Naive B cell (primary cell): ENCODE results near the gene GPR180. TPM values are rescaled to one million over a fixed set of nuclear protein-coding genes. Genes with fewer than 3 reads are reported as not detected.
"Not testable (repeated sequence)": the region's sequence is repeated elsewhere in the genome, so short reads cannot be mapped to it uniquely, and the experiment has no call there.

ENCODE experiments used
- ATAC-seq, 2 donors: fragments of 150-1000 bp; cut with Tn5 transposase; 2 replicates each; pipeline ENCODE4 v1.10.0; 2021; ENCODE audit warnings: low read depth in 2 of 2, mild to moderate bottlenecking in 2 of 2, moderate library complexity in 2 of 2
- DNase-seq: peaks from one replicate; pipeline ENCODE4 v3.0.0; 2022
- H3K27ac Mint-ChIP-seq, 6 donors: one replicate each; pipeline ENCODE4 v1.8.0; 2020 to 2022; ENCODE audit warnings: mild to moderate bottlenecking in 6 of 6, mixed read lengths in 6 of 6, moderate library complexity in 5 of 6, inconsistent platforms in 2 of 6
- H3K27me3 Mint-ChIP-seq, 3 donors: one replicate each; pipeline ENCODE4 v1.8.0; 2021 to 2022; ENCODE audit warnings: mixed read lengths in 3 of 3, mild to moderate bottlenecking in 1 of 3
- H3K36me3 Mint-ChIP-seq, 2 donors: one replicate each; pipeline ENCODE4 v1.8.0; 2020 to 2022; ENCODE audit warnings: mixed read lengths in 2 of 2, inconsistent platforms in 1 of 2, mild to moderate bottlenecking in 1 of 2
- H3K4me1 Mint-ChIP-seq, 3 donors: one replicate each; pipeline ENCODE4 v1.8.0; 2020 to 2022; ENCODE audit warnings: mixed read lengths in 3 of 3, inconsistent platforms in 1 of 3, mild to moderate bottlenecking in 1 of 3, moderate library complexity in 1 of 3
- H3K4me3 Mint-ChIP-seq, 8 donors: one replicate each; pipeline ENCODE4 v1.8.0; 2020 to 2022; ENCODE audit warnings: mild to moderate bottlenecking in 8 of 8, mixed read lengths in 8 of 8, moderate library complexity in 8 of 8, inconsistent platforms in 2 of 8
- H3K9me3 Mint-ChIP-seq, 7 donors: one replicate each; pipeline ENCODE4 v1.8.0; 2020 to 2022; ENCODE audit warnings: mixed read lengths in 7 of 7, mild to moderate bottlenecking in 5 of 7, inconsistent platforms in 2 of 7, moderate library complexity in 1 of 7
- polyA plus RNA-seq, 6 donors: library from polyadenylated mRNA; unstranded; fragments of 300-500 nt; fragmentation: Illumina TruSeq; gene quantifications; one replicate each; pipeline ENCODE4 v1.2.3, GENCODE V29; 2021; ENCODE audit warnings: low read depth in 6 of 6

GPR180 gene
- polyA plus RNA-seq, 6 donors from 2014 or later = 1.1 to 2.7 (median 1.7) TPM

DNA sequence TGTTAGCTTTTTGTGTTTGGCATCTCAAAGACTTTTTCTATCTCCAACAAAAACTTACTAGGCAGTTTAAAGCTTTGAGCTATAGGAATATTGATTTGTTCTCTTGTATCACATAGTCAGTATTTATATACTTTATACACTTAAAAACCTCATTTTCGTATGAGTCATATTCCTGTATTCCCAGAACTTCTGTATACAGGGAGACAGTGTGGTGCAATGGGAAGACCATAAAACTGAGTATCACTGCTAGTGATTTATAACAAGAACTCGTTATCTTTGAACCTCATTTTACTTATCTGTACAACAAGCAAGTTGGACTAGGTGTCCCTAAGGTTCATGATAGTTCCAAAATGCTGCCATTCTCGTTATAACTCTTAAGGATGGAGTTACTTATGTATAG, 6.3 kb downstream of the GPR180 start:
- H3K4me1 Mint-ChIP-seq = peaks cover 0 to under 1% (median under 1%) of the 10 kb centered on the region in 3 donors
- no peak overlapping the region for H3K4me3 Mint-ChIP-seq
- H3K9me3 Mint-ChIP-seq = no peaks in the 10 kb centered on the region
- ATAC-seq = no peak
- no peak overlapping the region for H3K27ac Mint-ChIP-seq
- peaks cover 0 to 7% of the 10 kb centered on the region in 2 donors for H3K36me3 Mint-ChIP-seq
- H3K27me3 Mint-ChIP-seq = no peaks in the 10 kb centered on the region
- no peak for DNase-seq

DNA sequence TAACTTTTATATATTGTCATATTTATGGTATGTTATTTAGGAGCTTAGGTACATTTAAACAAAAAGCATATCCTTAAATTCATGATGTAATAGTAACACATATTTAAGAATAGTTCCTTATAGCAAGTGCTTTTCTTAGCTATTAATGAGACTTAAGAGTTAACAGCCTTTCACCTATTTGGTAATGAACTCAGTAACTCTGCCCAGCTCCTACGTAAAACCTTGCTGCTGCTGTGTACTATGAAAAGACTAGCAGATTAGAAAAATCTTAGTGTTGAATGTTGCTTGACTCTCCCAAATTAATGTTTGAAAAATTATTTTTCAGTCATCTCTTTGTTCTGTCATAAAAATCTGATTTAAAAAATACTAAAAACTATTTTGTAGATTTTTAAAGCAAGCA, 6.9 kb downstream of the GPR180 start:
- ATAC-seq (no peak), DNase-seq (no peak)
- Mint-ChIP-seq H3K4me3 (no peak overlapping the region), H3K36me3 (peaks cover 0 to 7% of the 10 kb centered on the region in 2 donors), H3K27ac (no peak overlapping the region), H3K9me3 (no peaks in the 10 kb centered on the region), H3K4me1 (no peaks in the 10 kb centered on the region), H3K27me3 (no peaks in the 10 kb centered on the region)

DNA sequence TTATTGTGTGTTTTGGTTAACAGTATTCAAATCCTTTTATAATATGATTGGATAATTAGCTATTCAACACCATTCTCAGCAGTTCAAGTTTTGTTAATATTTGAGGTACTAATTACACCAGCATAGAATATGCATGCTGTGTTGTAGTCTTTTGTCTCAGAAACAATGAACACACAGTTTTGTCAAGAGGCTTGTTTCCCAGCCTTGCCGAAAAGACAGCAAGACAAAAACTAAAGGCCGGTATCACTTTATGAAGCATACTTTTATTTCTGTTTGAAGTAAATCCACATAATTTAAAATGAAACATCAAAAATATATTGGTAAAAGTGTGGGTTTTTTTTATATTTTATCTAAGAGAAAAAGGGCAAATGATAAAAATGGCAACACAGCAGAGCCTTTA, 7.5 kb downstream of the GPR180 start:
- Mint-ChIP-seq H3K9me3 (no peaks in the 10 kb centered on the region), H3K27me3 (no peaks in the 10 kb centered on the region), H3K36me3 (peaks cover under 1 to 7% of the 10 kb centered on the region in 2 donors), H3K27ac (no peak overlapping the region), H3K4me3 (no peak overlapping the region), H3K4me1 (no peaks in the 10 kb centered on the region)
- no peak for ATAC-seq
- DNase-seq = no peak

DNA sequence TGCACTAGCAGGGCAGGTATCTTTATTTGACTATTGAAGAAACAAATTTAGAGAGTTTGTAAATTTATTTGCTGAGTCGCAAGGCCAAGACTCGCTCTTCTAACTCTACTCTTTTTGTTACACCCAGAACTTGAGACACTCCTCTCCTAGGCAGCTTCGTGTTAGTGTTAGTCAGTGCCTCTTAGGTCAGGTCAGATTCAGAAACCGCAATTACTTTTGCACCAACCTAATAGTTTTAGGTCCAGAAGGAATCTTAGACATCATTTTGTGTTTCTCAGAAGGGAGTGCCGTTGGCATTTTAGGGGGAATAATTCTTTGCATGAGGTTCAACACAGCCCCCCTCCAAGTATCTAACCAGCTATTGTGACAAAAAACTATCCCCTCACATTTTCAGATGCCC, 8.8 kb downstream of the GPR180 start:
- H3K27me3 Mint-ChIP-seq = no peaks in the 10 kb centered on the region
- H3K4me1 Mint-ChIP-seq = peaks cover 0 to 5% (median 0%) of the 10 kb centered on the region in 3 donors
- H3K36me3 Mint-ChIP-seq = peaks cover 7% of the 10 kb centered on the region in 2 donors
- H3K9me3 Mint-ChIP-seq = no peaks in the 10 kb centered on the region
- ATAC-seq = no peak
- no peak overlapping the region for H3K4me3 Mint-ChIP-seq
- DNase-seq = no peak
- H3K27ac Mint-ChIP-seq = peak overlapping the region in 1 of 6 donors; percentile 16

DNA sequence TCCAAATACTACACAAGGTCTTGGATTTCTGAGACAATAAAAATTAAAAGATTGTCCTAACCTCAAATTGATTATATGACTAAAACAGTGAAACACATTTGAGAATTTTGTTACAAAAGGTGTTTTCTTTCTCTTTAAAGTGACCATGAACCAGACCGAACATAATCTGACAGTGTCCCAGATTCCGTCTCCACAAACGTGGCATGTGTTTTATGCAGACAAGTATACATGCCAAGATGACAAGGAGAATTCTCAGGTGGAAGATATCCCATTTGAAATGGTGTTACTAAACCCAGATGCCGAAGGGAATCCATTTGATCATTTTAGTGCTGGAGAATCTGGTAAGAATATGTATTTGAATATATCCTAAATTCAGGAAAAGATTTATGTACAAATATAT, 10.4 kb downstream of the GPR180 start:
- DNase-seq = no peak
- H3K9me3 Mint-ChIP-seq = no peaks in the 10 kb centered on the region
- peaks cover 7% of the 10 kb centered on the region in 2 donors for H3K36me3 Mint-ChIP-seq
- no peak overlapping the region for H3K4me3 Mint-ChIP-seq
- peaks cover 0 to 5% (median 0%) of the 10 kb centered on the region in 3 donors for H3K4me1 Mint-ChIP-seq
- ATAC-seq = no peak
- no peak overlapping the region for H3K27ac Mint-ChIP-seq
- H3K27me3 Mint-ChIP-seq = no peaks in the 10 kb centered on the region

DNA sequence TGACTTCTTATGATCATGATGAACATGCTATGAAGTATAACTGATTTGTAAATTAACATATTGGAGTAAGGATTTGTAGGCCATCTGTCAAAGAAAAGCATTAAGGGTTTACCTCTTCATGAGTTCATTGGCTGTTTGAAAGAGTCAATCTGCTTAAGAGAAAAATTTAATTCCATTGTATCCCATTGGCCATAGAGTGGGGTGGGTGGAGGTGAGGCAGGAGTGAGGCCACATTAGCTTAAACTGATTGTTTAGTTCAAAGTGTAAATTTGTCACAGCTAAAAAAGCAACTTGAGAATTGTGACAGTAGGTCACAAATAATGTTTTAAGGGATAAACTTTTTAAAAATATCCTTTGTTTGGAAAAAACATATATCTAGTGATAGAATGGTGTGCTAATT, 11.4 kb downstream of the GPR180 start:
- Mint-ChIP-seq H3K4me3 (no peak overlapping the region), H3K9me3 (no peaks in the 10 kb centered on the region), H3K4me1 (peaks cover 0 to 5% (median 0%) of the 10 kb centered on the region in 3 donors), H3K27ac (peak overlapping the region in 1 of 6 donors; percentile 39), H3K27me3 (no peaks in the 10 kb centered on the region), H3K36me3 (peaks cover 7% of the 10 kb centered on the region in 2 donors)
- no peak for ATAC-seq
- no peak for DNase-seq

DNA sequence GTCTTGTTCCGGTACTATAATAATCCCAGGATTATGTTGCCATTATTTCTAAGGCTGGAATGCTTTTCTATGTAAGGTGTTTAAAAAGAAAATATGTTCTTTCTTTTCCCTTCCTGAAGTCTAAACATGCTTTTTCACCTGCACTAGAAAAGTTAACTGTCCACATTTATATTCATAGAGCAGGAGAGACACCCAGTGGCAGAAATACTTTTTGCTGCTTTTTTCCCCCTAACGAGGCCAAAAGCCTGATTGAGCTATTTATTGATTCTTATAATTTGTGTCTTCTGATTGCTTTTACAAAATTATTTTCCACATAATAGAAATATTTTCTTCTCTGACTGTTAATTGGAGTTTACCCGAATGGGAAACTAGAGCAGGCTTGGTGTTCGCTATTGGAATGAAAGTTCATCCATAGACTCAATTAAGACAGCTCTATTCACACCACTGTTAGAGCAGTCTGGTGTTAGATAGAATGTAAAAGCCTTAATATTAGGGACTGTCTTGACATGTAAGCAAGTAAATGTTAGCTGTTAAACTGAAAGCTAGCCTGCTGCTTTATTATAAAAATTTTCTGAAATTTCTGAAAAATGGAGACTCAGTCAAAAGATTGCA, 15.8 kb downstream of the GPR180 start:
- no peak overlapping the region for H3K4me3 Mint-ChIP-seq
- no peaks in the 10 kb centered on the region for H3K9me3 Mint-ChIP-seq
- peaks cover 0 to 5% (median 0%) of the 10 kb centered on the region in 3 donors for H3K4me1 Mint-ChIP-seq
- no peak overlapping the region for H3K27ac Mint-ChIP-seq
- H3K27me3 Mint-ChIP-seq = no peaks in the 10 kb centered on the region
- DNase-seq = peak; percentile 36
- no peak for ATAC-seq
- peaks cover 0 to 7% of the 10 kb centered on the region in 2 donors for H3K36me3 Mint-ChIP-seq

DNA sequence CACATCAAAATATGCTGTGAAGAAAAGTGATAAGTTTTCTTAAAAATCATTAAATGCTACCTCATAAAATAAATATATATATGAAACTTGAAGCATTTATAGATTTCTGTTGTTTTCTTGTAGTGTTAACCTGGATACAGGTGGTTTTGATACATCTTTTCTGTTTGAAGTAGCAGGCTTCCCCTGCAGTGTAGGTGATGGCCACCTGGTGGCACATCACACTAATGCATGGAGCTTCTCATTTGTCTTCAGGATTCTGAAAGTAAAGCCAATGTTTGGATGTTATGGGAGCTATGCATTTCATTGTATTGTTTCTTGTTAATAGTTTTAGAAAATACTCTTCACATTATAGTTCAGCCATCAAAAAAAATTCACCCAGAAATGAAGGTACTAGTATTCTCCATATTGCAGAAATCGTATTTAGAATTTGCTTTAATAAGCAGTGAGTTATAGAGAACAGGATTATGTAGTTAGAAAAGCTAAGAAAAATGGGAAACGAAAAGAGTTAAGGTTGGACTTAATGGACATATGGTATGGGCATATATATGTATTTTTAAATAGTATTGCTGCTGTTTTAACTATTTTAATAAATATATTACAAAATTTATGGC, 18.7 kb downstream of the GPR180 start:
- Mint-ChIP-seq H3K4me1 (no peaks in the 10 kb centered on the region), H3K9me3 (no peaks in the 10 kb centered on the region), H3K4me3 (no peak overlapping the region), H3K27ac (no peak overlapping the region), H3K36me3 (peaks cover 0 to 6% of the 10 kb centered on the region in 2 donors), H3K27me3 (no peaks in the 10 kb centered on the region)
- ATAC-seq = peak in 1 of 2 donors; percentile 48
- no peak for DNase-seq

DNA sequence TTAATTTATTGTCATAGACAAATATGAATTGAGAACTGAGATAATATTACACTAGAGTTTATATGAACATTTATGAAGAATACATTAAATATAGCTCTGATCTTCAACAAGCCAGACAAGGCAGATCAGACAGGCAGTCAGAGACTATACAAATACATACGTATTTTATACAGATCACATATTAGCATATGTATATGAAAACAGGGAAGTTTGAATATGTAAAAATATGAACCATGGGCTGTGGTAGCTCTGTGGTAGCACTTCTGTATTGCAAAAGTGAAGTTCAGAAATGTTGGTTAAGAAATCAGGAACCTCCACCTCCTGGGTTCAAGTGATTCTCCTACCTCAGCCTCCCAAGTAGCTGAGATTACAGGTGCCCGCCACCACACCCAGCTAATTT, 20.7 kb downstream of the GPR180 start:
- ATAC-seq (no peak), DNase-seq (no peak)
- Mint-ChIP-seq H3K4me1 (no peaks in the 10 kb centered on the region), H3K27ac (no peak overlapping the region), H3K27me3 (no peaks in the 10 kb centered on the region), H3K9me3 (no peaks in the 10 kb centered on the region), H3K36me3 (peaks cover 0 to 6% of the 10 kb centered on the region in 2 donors), H3K4me3 (no peak overlapping the region)

DNA sequence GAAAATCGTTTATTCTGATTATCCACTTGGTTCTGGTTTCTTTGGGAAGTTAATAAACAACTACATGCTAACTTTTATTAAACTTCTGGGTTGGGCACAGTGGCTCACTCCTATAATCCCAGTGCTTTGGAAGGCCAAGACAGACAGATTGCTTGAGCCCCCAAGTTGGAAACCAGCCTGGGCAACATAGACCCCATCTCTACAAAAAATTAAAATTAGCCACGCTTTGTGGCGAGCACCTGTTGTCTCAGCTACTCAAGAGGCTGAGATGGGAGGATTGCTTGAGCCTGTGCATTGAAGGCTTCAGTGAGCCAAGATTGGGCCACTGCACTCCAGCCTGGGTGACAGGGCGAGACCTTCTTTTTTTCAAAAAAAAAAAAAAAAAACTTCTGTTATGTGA, 21.7 kb downstream of the GPR180 start:
- ATAC-seq (no peak), DNase-seq (no peak)
- no peaks in the 10 kb centered on the region for H3K27me3 Mint-ChIP-seq
- no peak overlapping the region for H3K27ac Mint-ChIP-seq
- H3K4me3 Mint-ChIP-seq = no peak overlapping the region
- peaks cover 0 to 6% of the 10 kb centered on the region in 2 donors for H3K36me3 Mint-ChIP-seq
- H3K4me1 Mint-ChIP-seq = no peaks in the 10 kb centered on the region
- no peaks in the 10 kb centered on the region for H3K9me3 Mint-ChIP-seq

DNA sequence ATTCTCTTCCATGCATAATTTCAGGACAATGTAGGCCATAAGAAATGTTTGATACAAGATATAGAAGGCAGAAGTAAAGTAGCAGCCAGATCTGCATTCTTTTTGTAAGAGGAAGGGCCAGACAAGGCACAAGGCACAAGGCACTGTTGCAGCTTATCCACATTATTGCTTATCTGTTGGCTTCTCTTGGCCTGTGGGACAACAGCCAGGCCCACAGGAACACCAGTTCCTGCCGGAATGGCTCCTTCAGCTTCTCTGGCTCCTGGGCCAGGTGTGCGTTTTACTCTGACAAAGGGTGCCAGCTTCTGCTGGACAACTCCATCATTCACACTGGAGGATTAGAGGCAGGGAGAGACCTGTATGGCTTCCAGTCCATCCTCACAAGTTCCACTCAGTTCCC, 29.2 kb downstream of the GPR180 start:
- peaks cover 0 to 23% of the 10 kb centered on the region in 2 donors for H3K36me3 Mint-ChIP-seq
- no peak overlapping the region for H3K27ac Mint-ChIP-seq
- no peaks in the 10 kb centered on the region for H3K4me1 Mint-ChIP-seq
- no peak for DNase-seq
- H3K27me3 Mint-ChIP-seq = no peaks in the 10 kb centered on the region
- no peak for ATAC-seq
- peaks cover 0 to 4% (median 0%) of the 10 kb centered on the region in 7 donors for H3K9me3 Mint-ChIP-seq
- H3K4me3 Mint-ChIP-seq = no peak overlapping the region

DNA sequence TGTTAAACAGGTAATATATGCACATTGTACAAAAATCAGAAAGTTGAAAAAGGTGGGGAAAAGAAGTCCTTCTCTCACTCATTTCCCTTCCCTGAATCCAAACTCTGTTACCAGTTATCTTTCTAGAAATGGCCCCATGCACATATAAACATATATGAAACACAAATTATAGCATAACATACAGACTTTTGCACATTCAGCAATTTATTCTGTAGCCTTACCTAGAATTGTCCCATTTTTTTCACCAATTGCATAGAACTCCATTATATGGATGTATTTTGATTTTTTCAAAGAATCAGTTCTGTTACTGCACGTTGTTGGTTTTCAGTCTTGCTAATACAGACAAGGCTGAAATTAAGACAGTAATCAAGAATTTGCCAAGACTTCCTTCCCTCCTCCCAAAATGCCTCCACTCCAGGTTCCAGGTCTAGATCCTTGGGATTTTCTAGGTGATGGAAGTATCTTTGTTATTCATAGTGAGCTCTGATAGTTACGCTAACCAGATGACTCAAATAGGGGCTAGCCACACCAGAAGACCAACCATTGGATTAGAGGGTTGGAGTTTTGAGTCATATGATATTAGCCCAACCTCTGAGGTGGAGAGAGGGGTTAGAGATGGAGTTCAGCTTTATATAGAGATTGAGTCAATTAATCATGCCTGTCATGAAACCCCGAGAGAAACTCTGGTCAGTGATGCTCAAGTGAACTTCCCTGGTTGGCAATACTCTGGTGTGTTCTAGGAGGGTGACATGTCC, 30.7 kb downstream of the GPR180 start:
- peak overlapping the region in 1 of 6 donors; percentile 1 for H3K27ac Mint-ChIP-seq
- H3K4me1 Mint-ChIP-seq = no peaks in the 10 kb centered on the region
- no peaks in the 10 kb centered on the region for H3K27me3 Mint-ChIP-seq
- no peak overlapping the region for H3K4me3 Mint-ChIP-seq
- H3K9me3 Mint-ChIP-seq = peaks cover 0 to 7% (median 2%) of the 10 kb centered on the region in 7 donors
- H3K36me3 Mint-ChIP-seq = peaks cover 0 to 23% of the 10 kb centered on the region in 2 donors
- DNase-seq (no peak), ATAC-seq (no peak)

DNA sequence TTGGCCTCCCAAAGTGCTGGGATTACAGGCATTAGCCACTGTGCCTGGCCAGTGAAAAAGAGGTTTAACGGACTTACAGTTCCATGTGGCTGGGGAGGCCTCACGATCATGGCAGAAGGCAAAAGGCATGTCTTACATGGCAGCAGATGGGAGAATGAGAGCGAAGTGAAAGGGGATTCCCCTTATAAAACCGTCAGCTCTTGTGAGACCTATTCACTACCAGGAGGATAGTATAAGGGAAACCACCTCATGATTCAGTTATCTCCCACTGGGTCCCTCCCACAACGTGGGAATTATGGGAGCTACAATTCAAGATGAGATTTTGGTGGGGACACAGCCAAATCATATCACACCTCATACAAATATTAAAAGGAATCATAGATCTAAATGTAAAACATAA, 34.4 kb downstream of the GPR180 start:
- not testable (repeated sequence) for DNase-seq, H3K27me3 Mint-ChIP-seq, H3K4me3 Mint-ChIP-seq, H3K27ac Mint-ChIP-seq, ATAC-seq, H3K4me1 Mint-ChIP-seq, H3K36me3 Mint-ChIP-seq
- H3K9me3 Mint-ChIP-seq = peaks cover 0 to 14% (median 5%) of the 10 kb centered on the region in 7 donors
